ENCODE results near the gene ELFN2.

GRCh38 chr22:37400719-37401118 is 26.6 kb downstream of the ELFN2 start:
- TF ChIP-seq CTCF (IDR thresholded peaks at IDR 0.05) (no peak), POLR2A (IDR thresholded peaks at IDR 0.05) (no peak)
